ENCODE measurements around the gene C20orf202.

C20orf202 gene

GRCh38 chr20:1199212-1199873 lies 3.9 kb upstream of the C20orf202 start:
- no peak overlapping the region for H3K27ac ChIP-seq
- TF ChIP-seq CTCF (conservative IDR thresholded peaks at IDR 0.05) = no peak

GRCh38 chr20:1199964-1200363 lies 3.3 kb upstream of the C20orf202 start:
- H3K27ac ChIP-seq = no peak overlapping the region
- no peak for TF ChIP-seq CTCF (conservative IDR thresholded peaks at IDR 0.05)

GRCh38 chr20:1203630-1204029 lies 376 bp downstream of the C20orf202 start:
- H3K27ac ChIP-seq = no peak overlapping the region
- no peak for TF ChIP-seq CTCF (conservative IDR thresholded peaks at IDR 0.05)

GRCh38 chr20:1204113-1204512 lies 859 bp downstream of the C20orf202 start:
- no peak overlapping the region for H3K27ac ChIP-seq
- TF ChIP-seq CTCF (conservative IDR thresholded peaks at IDR 0.05) = no peak

- no peak for TF ChIP-seq CTCF (conservative IDR thresholded peaks at IDR 0.05)
- no peak overlapping the region for H3K27ac ChIP-seq
Observed at GRCh38 chr20:1204576-1204975, 1.3 kb downstream of the C20orf202 start.

GRCh38 chr20:1205802-1206201 lies 2.5 kb downstream of the C20orf202 start:
- H3K27ac ChIP-seq = no peak overlapping the region
- no peak for TF ChIP-seq CTCF (conservative IDR thresholded peaks at IDR 0.05)

GRCh38 chr20:1206366-1207148 lies 3.3 kb downstream of the C20orf202 start:
- no peak overlapping the region for H3K27ac ChIP-seq
- TF ChIP-seq CTCF (conservative IDR thresholded peaks at IDR 0.05) = no peak

All from VCaP (cell line).